ENCODE measurements around the gene SLC28A1.

Gene SLC28A1

DNA sequence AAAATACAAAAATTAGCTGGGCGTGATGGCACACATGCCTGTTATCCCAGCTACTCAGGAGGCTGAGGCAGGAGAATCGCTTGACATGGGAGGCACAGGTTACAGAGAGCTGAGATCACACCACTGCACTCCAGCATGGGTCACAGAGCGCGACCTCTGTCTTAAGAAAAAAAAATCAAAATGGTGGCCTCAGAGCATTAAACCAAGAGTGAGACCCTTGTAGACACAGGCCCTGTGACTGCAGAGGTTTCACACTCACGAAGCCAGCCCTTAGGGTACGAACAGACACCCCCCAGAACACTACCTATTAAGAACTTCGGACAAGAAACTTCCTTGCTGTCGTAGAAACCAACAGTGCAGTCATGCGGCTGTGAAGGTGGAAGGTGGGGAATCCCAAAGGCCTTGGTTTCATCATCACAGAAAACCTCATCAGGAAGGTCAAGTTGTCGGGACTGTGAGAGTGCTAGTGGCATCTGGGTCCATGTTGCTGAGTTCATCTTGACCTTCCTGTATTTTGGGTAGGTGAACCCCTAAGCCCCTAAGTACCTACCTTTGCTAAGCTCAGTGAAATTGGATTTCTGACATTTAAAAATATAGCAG, 92.4 kb downstream of the SLC28A1 start:
- Histone ChIP-seq H2BK120ac (ENCODE audit: insufficient read depth, low read length, poor library complexity) (no peak overlapping the region), H3K79me1 (ENCODE audit: low read length) (peaks cover 16% of the 10 kb centered on the region), H3K4me2 (ENCODE audit: low read length) (no peak overlapping the region), H2AK5ac (ENCODE audit: low read length) (no peak overlapping the region), H4K8ac (ENCODE audit: low read depth, low read length) (no peak overlapping the region), H4K12ac (ENCODE audit: low read depth, low read length) (no peak overlapping the region), H3K18ac (ENCODE audit: low read length) (no peak overlapping the region), H3K79me2 (ENCODE audit: control insufficient read depth, insufficient read depth, low read length, poor library complexity) (peaks cover 6% of the 10 kb centered on the region), H3K9ac (ENCODE audit: low read length) (no peak overlapping the region), H3K4ac (ENCODE audit: low read depth, low read length) (no peak overlapping the region), H3K9me3 (ENCODE audit: insufficient read depth, low read depth, low read length) (no peaks in the 10 kb centered on the region), H3K14ac (ENCODE audit: low read length) (no peak overlapping the region), H2BK5ac (ENCODE audit: low read depth, low read length, poor library complexity) (no peak overlapping the region), H2AFZ (ENCODE audit: insufficient read depth, low read length, poor library complexity) (no peak overlapping the region), H3K27ac (ENCODE audit: low read depth, low read length) (no peak overlapping the region), H3K23ac (ENCODE audit: low read length) (no peak overlapping the region), H3K4me3 (ENCODE audit: low read depth, low read length) (no peak overlapping the region), H3K4me1 (ENCODE audit: control insufficient read depth in 1 of 2, insufficient read depth in 2 of 2, low read length in 2 of 2) (peaks cover 3 to 5% of the 10 kb centered on the region in 2 experiments), H2BK12ac (ENCODE audit: low read length) (no peak overlapping the region), H3K36me3 (ENCODE audit: control insufficient read depth in 1 of 2, insufficient read depth in 2 of 2, low read length in 2 of 2) (no peaks in the 10 kb centered on the region), H3K27me3 (ENCODE audit: insufficient read depth, low read length) (peaks cover 2% of the 10 kb centered on the region), H4K91ac (ENCODE audit: low read depth, low read length) (no peak overlapping the region)
- WGBS (ENCODE audit: extremely low coverage, insufficient coverage, insufficient read length) = no CpG with 5 or more reads among the region's 10 CpGs
- DNase-seq = no peak

DNA sequence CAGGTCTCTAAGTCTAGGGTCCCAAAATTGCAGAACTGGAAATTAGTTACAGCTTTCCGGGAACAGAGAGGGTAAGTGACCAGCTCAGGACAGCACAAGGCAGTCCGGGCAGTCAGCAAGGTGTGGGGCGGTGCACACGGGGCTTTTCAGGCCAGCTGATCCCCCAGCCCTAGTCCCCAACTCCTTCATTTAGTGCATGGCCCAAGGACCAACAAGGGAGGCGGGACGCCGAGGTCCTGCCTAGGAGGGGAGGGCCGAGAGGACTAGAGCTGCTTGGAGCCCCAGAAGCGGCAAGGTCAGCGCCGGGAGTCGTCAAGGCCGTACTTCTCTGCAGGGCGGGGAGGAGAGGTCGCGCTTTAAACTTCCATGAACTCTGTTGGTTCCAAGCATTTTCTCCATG, 95.2 kb downstream of the SLC28A1 start:
- H3K9me3 ChIP-seq (ENCODE audit: insufficient read depth, low read depth, low read length) = no peaks in the 10 kb centered on the region
- no peak overlapping the region for H3K9ac ChIP-seq (ENCODE audit: low read length)
- peaks cover 8% of the 10 kb centered on the region for H3K79me2 ChIP-seq (ENCODE audit: control insufficient read depth, insufficient read depth, low read length, poor library complexity)
- H4K91ac ChIP-seq (ENCODE audit: low read depth, low read length) = no peak overlapping the region
- DNase-seq = no peak
- no peak overlapping the region for H2BK12ac ChIP-seq (ENCODE audit: low read length)
- no peak overlapping the region for H3K4ac ChIP-seq (ENCODE audit: low read depth, low read length)
- H2AK5ac ChIP-seq (ENCODE audit: low read length) = no peak overlapping the region
- H3K4me2 ChIP-seq (ENCODE audit: low read length) = peak overlapping the region; percentile 13
- peak overlapping the region; percentile 24 for H3K14ac ChIP-seq (ENCODE audit: low read length)
- H3K27me3 ChIP-seq (ENCODE audit: insufficient read depth, low read length) = peaks cover 8% of the 10 kb centered on the region
- H3K4me1 ChIP-seq (ENCODE audit: control insufficient read depth in 1 of 2, insufficient read depth in 2 of 2, low read length in 2 of 2) = peaks cover 3 to 8% of the 10 kb centered on the region in 2 experiments
- no peak overlapping the region for H3K23ac ChIP-seq (ENCODE audit: low read length)
- no peak overlapping the region for H2BK5ac ChIP-seq (ENCODE audit: low read depth, low read length, poor library complexity)
- H4K12ac ChIP-seq (ENCODE audit: low read depth, low read length) = peak overlapping the region; percentile 39
- H3K79me1 ChIP-seq (ENCODE audit: low read length) = peaks cover 16% of the 10 kb centered on the region
- H3K27ac ChIP-seq (ENCODE audit: low read depth, low read length) = no peak overlapping the region
- H4K8ac ChIP-seq (ENCODE audit: low read depth, low read length) = peak overlapping the region; percentile 15
- no peak overlapping the region for H3K18ac ChIP-seq (ENCODE audit: low read length)
- WGBS (ENCODE audit: extremely low coverage, insufficient coverage, insufficient read length) = no CpG with 5 or more reads among the region's 16 CpGs
- H2AFZ ChIP-seq (ENCODE audit: insufficient read depth, low read length, poor library complexity) = peak overlapping the region; percentile 57
- no peaks in the 10 kb centered on the region for H3K36me3 ChIP-seq (ENCODE audit: control insufficient read depth in 1 of 2, insufficient read depth in 2 of 2, low read length in 2 of 2)
- H2BK120ac ChIP-seq (ENCODE audit: insufficient read depth, low read length, poor library complexity) = no peak overlapping the region
- H3K4me3 ChIP-seq (ENCODE audit: low read depth, low read length) = no peak overlapping the region

DNA sequence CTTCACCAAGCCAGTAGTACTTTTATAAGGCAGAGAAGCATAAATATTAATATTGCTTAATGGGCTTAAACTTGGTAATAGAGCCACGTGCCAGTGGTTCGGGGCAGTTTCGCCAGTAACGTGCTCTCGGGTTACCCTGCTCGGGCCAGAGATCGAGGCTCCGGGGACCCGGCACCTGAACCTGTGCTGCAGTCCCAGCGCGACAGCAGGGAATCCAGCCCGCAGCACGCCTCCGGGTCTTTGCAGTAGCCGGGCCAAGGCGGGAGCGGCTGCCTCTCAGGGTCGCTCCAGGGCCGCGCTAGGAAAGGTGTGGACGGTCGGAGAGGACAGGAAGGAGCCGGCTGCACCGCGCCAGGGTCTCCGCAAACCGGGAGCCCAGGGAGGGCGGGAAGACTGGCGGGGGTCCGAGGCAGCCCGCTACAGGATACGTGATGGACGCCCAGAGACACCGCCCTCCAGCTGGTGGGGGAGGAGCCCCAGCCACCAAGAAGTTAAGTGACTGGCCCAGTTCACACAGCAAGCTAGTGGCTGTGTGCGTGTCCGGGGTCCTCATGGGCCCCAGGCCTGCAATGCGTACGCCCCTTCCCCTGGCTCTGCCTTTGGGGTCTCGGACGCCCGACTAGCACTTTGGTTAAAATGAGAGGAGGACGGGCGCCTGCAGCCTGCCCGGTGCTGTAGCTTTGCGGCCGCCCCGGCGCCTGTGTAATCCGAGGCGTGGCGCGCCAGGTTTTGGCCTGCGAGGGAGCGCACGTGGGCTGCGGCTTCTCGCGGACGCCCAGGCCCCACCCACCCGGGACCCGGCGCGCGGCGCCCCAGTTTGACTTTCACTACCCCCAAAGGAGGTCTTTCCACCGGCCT, 96.0 kb downstream of the SLC28A1 start:
- Histone ChIP-seq H3K36me3 (ENCODE audit: control insufficient read depth in 1 of 2, insufficient read depth in 2 of 2, low read length in 2 of 2) (no peaks in the 10 kb centered on the region), H3K79me2 (ENCODE audit: control insufficient read depth, insufficient read depth, low read length, poor library complexity) (peaks cover 8% of the 10 kb centered on the region)

DNA sequence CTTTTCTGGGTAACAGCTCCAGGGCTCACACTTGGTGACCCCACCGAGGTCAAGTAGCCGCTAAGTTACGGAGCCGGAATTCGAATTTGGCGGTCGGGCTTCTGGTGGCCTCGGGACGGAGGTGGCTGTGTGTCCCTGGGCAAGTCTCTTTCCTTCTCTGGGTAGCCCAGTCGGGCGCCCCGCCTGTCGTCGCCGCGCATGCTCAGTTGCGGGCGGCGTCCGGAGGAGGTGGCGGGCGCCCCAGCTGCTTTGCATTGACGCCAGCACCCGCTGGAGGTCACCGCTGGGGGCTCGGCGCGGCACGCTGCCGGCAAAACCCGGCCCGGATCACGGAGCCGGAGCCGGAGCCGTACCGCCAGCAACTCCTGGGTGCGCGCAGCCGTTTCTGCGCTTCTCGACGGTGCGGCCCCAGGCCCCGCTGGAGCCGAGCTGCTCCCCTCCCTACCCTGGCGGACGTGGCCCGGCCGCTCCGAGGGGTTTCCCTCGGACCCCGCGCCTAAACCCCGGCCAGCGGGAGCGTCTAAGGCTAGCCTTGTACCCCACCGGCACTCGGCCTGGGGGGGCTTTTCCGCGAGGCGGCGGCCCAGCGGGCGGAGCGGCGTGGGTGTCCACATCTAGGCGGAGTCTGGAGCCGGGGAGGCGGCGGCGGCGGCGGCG, 96.7 kb downstream of the SLC28A1 start:
- Histone ChIP-seq H3K4me3 (ENCODE audit: low read depth, low read length) (peak overlapping the region; percentile 75), H2AFZ (ENCODE audit: insufficient read depth, low read length, poor library complexity) (peak overlapping the region; percentile 99), H3K27me3 (ENCODE audit: insufficient read depth, low read length) (peaks cover 8% of the 10 kb centered on the region), H3K4me1 (ENCODE audit: control insufficient read depth in 1 of 2, insufficient read depth in 2 of 2, low read length in 2 of 2) (peaks cover 3 to 8% of the 10 kb centered on the region in 2 experiments), H4K12ac (ENCODE audit: low read depth, low read length) (peak overlapping the region; percentile 92), H3K9ac (ENCODE audit: low read length) (peak overlapping the region; percentile 70), H3K79me2 (ENCODE audit: control insufficient read depth, insufficient read depth, low read length, poor library complexity) (peaks cover 8% of the 10 kb centered on the region), H3K18ac (ENCODE audit: low read length) (peak overlapping the region; percentile 96), H3K14ac (ENCODE audit: low read length) (peak overlapping the region; percentile 89), H2BK120ac (ENCODE audit: insufficient read depth, low read length, poor library complexity) (peak overlapping the region; percentile 92), H3K4me2 (ENCODE audit: low read length) (peak overlapping the region; percentile 78), H2BK12ac (ENCODE audit: low read length) (peak overlapping the region; percentile 82), H3K27ac (ENCODE audit: low read depth, low read length) (peak overlapping the region; percentile 70), H3K9me3 (ENCODE audit: insufficient read depth, low read depth, low read length) (no peaks in the 10 kb centered on the region), H3K4ac (ENCODE audit: low read depth, low read length) (peak overlapping the region; percentile 70), H2AK5ac (ENCODE audit: low read length) (peak overlapping the region; percentile 52), H3K23ac (ENCODE audit: low read length) (no peak overlapping the region), H4K91ac (ENCODE audit: low read depth, low read length) (peak overlapping the region; percentile 85), H3K79me1 (ENCODE audit: low read length) (peaks cover 16% of the 10 kb centered on the region), H2BK5ac (ENCODE audit: low read depth, low read length, poor library complexity) (peak overlapping the region; percentile 92), H4K8ac (ENCODE audit: low read depth, low read length) (peak overlapping the region; percentile 97), H3K36me3 (ENCODE audit: control insufficient read depth in 1 of 2, insufficient read depth in 2 of 2, low read length in 2 of 2) (no peaks in the 10 kb centered on the region)
- peak; percentile 98 to 99 for DNase-seq
- WGBS (ENCODE audit: extremely low coverage, insufficient coverage, insufficient read length) = no CpG with 5 or more reads among the region's 75 CpGs

More for the DNA sequence above, 96.0 kb downstream of the SLC28A1 start:
- H2AK5ac ChIP-seq (ENCODE audit: low read length) = peak overlapping the region; percentile 52
- no peak overlapping the region for H3K23ac ChIP-seq (ENCODE audit: low read length)
- H3K27me3 ChIP-seq (ENCODE audit: insufficient read depth, low read length) = peaks cover 8% of the 10 kb centered on the region
- peak overlapping the region; percentile 75 for H3K4me3 ChIP-seq (ENCODE audit: low read depth, low read length)
- H3K14ac ChIP-seq (ENCODE audit: low read length) = peak overlapping the region; percentile 68
- peak overlapping the region; percentile 85 for H4K91ac ChIP-seq (ENCODE audit: low read depth, low read length)
- peak overlapping the region; percentile 61 for H2BK12ac ChIP-seq (ENCODE audit: low read length)
- DNase-seq = peak; percentile 70 to 78
- no CpG with 5 or more reads among the region's 66 CpGs for WGBS (ENCODE audit: extremely low coverage, insufficient coverage, insufficient read length)
- H3K27ac ChIP-seq (ENCODE audit: low read depth, low read length) = peak overlapping the region; percentile 70
- H4K12ac ChIP-seq (ENCODE audit: low read depth, low read length) = peak overlapping the region; percentile 83
- peak overlapping the region; percentile 78 for H3K4me2 ChIP-seq (ENCODE audit: low read length)
- H3K9me3 ChIP-seq (ENCODE audit: insufficient read depth, low read depth, low read length) = no peaks in the 10 kb centered on the region
- peak overlapping the region; percentile 70 for H3K4ac ChIP-seq (ENCODE audit: low read depth, low read length)
- peak overlapping the region; percentile 88 for H4K8ac ChIP-seq (ENCODE audit: low read depth, low read length)
- peaks cover 16% of the 10 kb centered on the region for H3K79me1 ChIP-seq (ENCODE audit: low read length)
- peaks cover 3 to 8% of the 10 kb centered on the region in 2 experiments for H3K4me1 ChIP-seq (ENCODE audit: control insufficient read depth in 1 of 2, insufficient read depth in 2 of 2, low read length in 2 of 2)
- peak overlapping the region; percentile 91 for H3K18ac ChIP-seq (ENCODE audit: low read length)
- H3K9ac ChIP-seq (ENCODE audit: low read length) = peak overlapping the region; percentile 21
- peak overlapping the region; percentile 84 for H2BK120ac ChIP-seq (ENCODE audit: insufficient read depth, low read length, poor library complexity)
- peak overlapping the region; percentile 92 for H2BK5ac ChIP-seq (ENCODE audit: low read depth, low read length, poor library complexity)
- H2AFZ ChIP-seq (ENCODE audit: insufficient read depth, low read length, poor library complexity) = peak overlapping the region; percentile 82

Measured in trophoblast cell (in vitro differentiated cells and primary cell).